ENCODE data around the gene KCNK6.
"Not testable (repeated sequence)": the region's sequence is repeated elsewhere in the genome, so short reads cannot be mapped to it uniquely, and the experiment has no call there.

The KCNK6 gene

GRCh38 chr19:38333245-38333644 is 13.6 kb downstream of the KCNK6 start:
- Mint-ChIP-seq H3K4me3 (no peak overlapping the region), H3K4me1 (peaks cover 11% of the 10 kb centered on the region), H3K27ac (peak overlapping the region in 1 of 2 donors; percentile 24), H3K27me3 (no peaks in the 10 kb centered on the region), H3K9me3 (no peaks in the 10 kb centered on the region)
- ATAC-seq, result no peak
- DNase-seq, result no peak

DNA sequence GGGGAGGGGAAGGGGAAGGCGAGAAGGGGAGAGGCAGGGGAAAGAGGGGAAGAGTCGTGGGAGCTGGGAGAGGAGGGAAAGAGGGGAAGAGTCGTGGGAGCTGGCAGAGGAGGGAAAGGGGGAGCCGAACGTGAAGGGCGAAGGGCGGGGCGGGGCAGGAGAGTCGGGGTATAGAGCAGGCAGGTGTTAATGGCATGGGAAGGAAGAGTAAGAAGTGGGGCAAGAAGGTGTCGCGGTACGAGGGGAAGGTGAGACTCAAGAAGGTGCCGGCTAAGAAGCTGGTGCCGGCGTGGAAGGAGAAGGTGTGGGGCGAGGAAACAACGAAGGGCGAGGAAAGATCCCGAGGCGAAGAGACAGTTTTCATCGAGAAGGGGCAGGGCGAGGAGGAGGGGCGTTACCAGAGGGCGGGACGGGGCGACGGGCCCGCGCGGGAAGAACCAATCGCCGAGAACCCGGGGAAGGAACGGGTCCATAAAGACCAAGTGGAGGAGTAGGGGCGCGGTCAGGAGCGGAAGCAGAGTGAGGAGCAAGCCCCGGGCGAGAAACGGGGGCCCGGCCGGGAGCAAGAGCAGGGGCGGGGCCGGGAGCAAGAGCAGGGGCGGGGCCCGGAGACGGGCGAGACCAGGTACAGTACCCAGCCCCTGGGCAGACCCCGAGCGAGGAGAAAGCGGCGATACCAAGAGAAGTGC is 16.4 kb downstream of the KCNK6 start:
- Mint-ChIP-seq H3K9me3 (no peaks in the 10 kb centered on the region), H3K27me3 (no peaks in the 10 kb centered on the region), H3K4me1 (peaks cover 26% of the 10 kb centered on the region), H3K4me3 (peak overlapping the region; percentile 94 to 99), H3K27ac (peak overlapping the region; percentile 77 to 98)
- peak; percentile 96 to 97 for DNase-seq
- peak; percentile 81 for ATAC-seq

DNA sequence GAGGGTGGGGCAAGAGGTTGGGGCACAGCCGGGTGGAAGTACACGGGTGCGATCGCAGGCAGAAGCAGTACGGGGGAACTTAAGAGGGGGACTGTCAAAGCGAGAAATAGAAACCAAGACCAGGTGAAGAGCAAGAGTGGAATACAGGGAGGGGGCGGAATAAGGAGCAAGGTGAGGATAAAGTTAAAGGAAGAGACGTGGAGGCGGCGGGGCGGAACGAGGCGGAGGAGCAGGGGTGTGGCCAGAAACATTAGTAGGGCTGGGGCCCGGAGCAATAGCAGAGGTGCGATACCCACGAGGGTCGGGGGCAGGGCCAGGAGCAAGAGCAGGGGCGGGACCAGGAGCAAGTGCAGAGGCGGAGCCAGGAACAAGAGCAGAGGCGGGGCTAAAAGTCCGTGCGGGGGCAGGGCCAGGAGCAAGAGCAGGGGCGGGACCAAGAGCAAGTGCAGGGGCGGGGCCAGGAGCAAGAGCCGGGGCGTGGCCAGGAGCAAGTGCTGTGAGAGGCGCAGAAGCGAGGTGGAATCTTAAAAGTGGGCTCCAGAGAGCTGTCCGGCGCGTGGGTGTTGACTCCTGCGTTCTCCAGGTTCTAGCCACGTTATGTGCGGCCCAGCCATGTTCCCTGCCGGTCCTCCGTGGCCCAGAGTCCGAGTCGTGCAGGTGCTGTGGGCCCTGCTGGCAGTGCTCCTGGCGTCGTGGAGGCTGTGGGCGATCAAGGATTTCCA is 17.2 kb downstream of the KCNK6 start:
- Mint-ChIP-seq H3K4me1 (peaks cover 28% of the 10 kb centered on the region), H3K27me3 (no peaks in the 10 kb centered on the region), H3K27ac (peak overlapping the region; percentile 77 to 98), H3K9me3 (no peaks in the 10 kb centered on the region), H3K4me3 (peak overlapping the region; percentile 94 to 99)
- ATAC-seq, result peak; percentile 72
- peak; percentile 97 for DNase-seq

- Mint-ChIP-seq H3K4me3 (peak overlapping the region; percentile 94 to 99), H3K27me3 (no peaks in the 10 kb centered on the region), H3K27ac (peak overlapping the region; percentile 77 to 98), H3K4me1 (peaks cover 28% of the 10 kb centered on the region), H3K9me3 (no peaks in the 10 kb centered on the region)
- DNase-seq (no peak), ATAC-seq (no peak)
Measured at GRCh38 chr19:38337360-38337653, 17.7 kb downstream of the KCNK6 start.

GRCh38 chr19:38339011-38339410 is 19.4 kb downstream of the KCNK6 start:
- not testable (repeated sequence) for H3K9me3 Mint-ChIP-seq, ATAC-seq, H3K27me3 Mint-ChIP-seq, DNase-seq, H3K4me3 Mint-ChIP-seq
- Mint-ChIP-seq H3K4me1 (peaks cover 28% of the 10 kb centered on the region), H3K27ac (peak overlapping the region in 1 of 2 donors; percentile 2)

DNA sequence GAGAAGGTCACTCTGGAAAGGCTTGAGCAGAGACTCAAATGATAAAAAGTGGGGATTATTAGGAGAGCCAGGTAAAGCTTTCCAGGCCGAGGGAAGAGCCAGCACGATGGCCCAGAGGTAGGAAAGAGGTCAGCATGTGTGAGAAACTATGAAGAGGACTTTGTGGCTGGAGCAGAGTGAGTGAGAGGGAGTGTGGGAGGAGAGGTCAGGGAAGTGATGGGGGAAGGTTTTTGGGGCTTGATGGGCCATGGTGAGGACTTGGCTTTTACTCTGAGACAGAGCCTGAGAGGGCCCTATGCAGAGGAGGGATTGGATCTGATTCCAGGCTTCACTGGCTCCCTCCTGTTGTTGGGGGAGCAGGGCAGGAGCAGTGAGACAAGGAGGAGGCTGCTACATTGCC is 21.3 kb downstream of the KCNK6 start:
- no peak for ATAC-seq
- H3K27ac Mint-ChIP-seq, result no peak overlapping the region
- H3K4me3 Mint-ChIP-seq, result no peak overlapping the region
- H3K27me3 Mint-ChIP-seq, result no peaks in the 10 kb centered on the region
- no peaks in the 10 kb centered on the region for H3K9me3 Mint-ChIP-seq
- DNase-seq, result no peak
- H3K4me1 Mint-ChIP-seq, result peaks cover 28% of the 10 kb centered on the region

- DNase-seq (no peak), ATAC-seq (no peak)
- no peaks in the 10 kb centered on the region for H3K9me3 Mint-ChIP-seq
- no peak overlapping the region for H3K27ac Mint-ChIP-seq
- no peaks in the 10 kb centered on the region for H3K4me1 Mint-ChIP-seq
- no peaks in the 10 kb centered on the region for H3K27me3 Mint-ChIP-seq
- no peak overlapping the region for H3K4me3 Mint-ChIP-seq
Measured at GRCh38 chr19:38346837-38347236, 27.2 kb downstream of the KCNK6 start.

DNA sequence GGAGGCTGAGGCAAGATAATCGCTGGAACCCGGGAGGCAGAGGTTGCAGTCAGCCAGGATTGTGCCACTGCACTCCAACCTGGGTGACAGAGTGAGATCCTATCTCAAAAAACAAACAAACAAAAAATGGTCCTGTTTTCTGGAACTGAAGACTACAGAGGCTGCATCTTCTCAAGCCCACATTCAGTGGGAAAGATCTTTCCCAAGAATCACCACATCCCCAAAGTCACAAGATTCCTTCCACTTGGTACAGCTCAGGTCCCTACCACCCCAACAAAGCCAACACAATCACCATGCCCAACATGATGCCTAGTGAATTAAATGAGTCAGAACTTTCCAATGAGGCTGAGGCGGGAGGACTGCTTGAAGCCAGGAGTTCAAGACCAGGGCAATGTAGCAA is 31.2 kb downstream of the KCNK6 start:
- Mint-ChIP-seq H3K27me3 (peaks cover under 1% of the 10 kb centered on the region), H3K9me3 (no peaks in the 10 kb centered on the region), H3K4me3 (no peak overlapping the region), H3K4me1 (no peaks in the 10 kb centered on the region), H3K27ac (no peak overlapping the region)
- DNase-seq (no peak), ATAC-seq (no peak)

DNA sequence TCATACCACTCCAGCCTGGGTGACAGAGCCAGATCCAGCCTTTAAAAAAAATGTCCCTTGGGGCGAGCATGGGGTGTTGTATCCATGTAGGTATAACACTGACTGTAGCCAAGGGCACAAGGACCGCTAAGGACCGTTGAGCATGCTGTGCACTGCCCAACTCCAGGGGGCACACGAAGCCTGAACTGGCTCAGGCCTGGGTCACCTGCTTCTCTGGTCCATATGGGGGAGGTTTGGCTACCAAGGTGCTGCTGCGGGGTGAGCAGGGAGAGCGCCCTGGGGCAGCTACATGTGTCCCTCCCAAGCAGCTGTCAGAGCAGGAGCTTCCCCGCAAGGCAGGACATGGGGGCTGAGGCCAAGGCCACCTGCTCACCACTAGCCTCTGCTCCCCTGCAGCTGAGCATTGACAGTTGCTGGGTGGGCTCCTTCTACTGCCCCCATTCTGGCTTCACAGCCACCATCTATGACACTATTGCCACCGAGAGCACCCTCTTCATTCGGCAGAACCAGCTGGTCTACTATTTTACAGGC is 32.3 kb downstream of the KCNK6 start:
- peaks cover 11% of the 10 kb centered on the region for H3K27me3 Mint-ChIP-seq
- H3K27ac Mint-ChIP-seq, result no peak overlapping the region
- ATAC-seq (no peak), DNase-seq (no peak)
- H3K4me1 Mint-ChIP-seq, result no peaks in the 10 kb centered on the region
- no peak overlapping the region for H3K4me3 Mint-ChIP-seq
- no peaks in the 10 kb centered on the region for H3K9me3 Mint-ChIP-seq

GRCh38 chr19:38352611-38353010 is 33.0 kb downstream of the KCNK6 start:
- no peak for DNase-seq
- Mint-ChIP-seq H3K27me3 (peaks cover 13% of the 10 kb centered on the region), H3K9me3 (no peaks in the 10 kb centered on the region), H3K4me1 (no peaks in the 10 kb centered on the region), H3K4me3 (no peak overlapping the region), H3K27ac (peak overlapping the region in 1 of 2 donors; percentile 61)
- ATAC-seq, result no peak

- Mint-ChIP-seq H3K27me3 (peaks cover 32% of the 10 kb centered on the region), H3K4me1 (peaks cover 6% of the 10 kb centered on the region), H3K4me3 (no peak overlapping the region), H3K27ac (no peak overlapping the region), H3K9me3 (no peaks in the 10 kb centered on the region)
- no peak for DNase-seq
- ATAC-seq, result no peak
Measured at GRCh38 chr19:38355728-38356725, 36.4 kb downstream of the KCNK6 start.

GRCh38 chr19:38358071-38358470 is 38.4 kb downstream of the KCNK6 start:
- H3K9me3 Mint-ChIP-seq, result no peaks in the 10 kb centered on the region
- no peak for ATAC-seq
- H3K27me3 Mint-ChIP-seq, result peaks cover 42% of the 10 kb centered on the region
- H3K4me1 Mint-ChIP-seq, result peaks cover 24% of the 10 kb centered on the region
- H3K27ac Mint-ChIP-seq, result no peak overlapping the region
- no peak for DNase-seq
- H3K4me3 Mint-ChIP-seq, result no peak overlapping the region

DNA sequence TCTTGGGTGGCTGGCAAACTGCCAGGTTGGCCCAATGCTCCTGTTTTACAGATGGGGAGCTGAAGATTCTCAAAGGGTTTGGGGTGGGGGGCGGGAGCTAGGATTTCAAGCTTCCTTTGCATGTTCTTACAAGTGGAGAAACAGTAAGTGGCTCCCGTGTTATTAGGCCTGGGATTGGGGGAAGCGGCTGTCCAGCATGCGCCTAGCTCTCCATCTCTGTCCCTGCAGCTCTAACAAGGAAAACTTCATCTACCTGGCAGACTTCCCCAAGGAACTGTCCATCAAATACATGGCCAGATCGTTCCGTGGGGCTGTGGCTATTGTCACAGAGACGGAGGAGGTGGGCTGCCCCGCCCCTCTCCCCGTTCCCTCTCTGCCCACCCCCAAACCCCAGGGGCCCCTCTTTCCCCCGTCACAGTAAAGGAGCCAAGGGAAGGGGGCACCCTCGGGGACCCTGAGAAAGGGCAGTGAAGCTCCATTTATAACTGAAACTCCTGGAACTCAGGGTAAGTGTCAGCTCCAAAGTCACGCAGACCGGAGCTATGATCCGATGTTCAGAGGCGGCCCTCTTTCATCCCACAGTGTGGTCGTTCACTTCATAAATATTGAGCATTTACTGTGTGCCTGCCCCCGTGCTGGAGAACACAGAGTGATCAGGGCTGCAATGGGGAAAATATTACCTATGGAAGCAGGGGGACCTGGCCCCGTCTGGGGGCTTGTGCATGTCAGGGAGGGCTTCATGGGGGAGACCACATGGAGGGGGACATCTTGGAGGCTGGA is 39.8 kb downstream of the KCNK6 start:
- no peak for ATAC-seq
- Mint-ChIP-seq H3K27ac (no peak overlapping the region), H3K4me3 (no peak overlapping the region), H3K27me3 (peaks cover 42% of the 10 kb centered on the region), H3K9me3 (no peaks in the 10 kb centered on the region), H3K4me1 (peaks cover 24% of the 10 kb centered on the region)
- DNase-seq, result no peak

- Mint-ChIP-seq H3K4me1 (peaks cover 24% of the 10 kb centered on the region), H3K9me3 (no peaks in the 10 kb centered on the region), H3K27ac (no peak overlapping the region), H3K27me3 (peaks cover 42% of the 10 kb centered on the region), H3K4me3 (peak overlapping the region in 1 of 2 donors; percentile 91)
- ATAC-seq, result no peak
- no peak for DNase-seq
Measured at GRCh38 chr19:38360351-38360750, 40.7 kb downstream of the KCNK6 start.
